Pulmonary artery endothelial cell (primary cell): ENCODE measurements around the gene EIF3L. TPM values are rescaled to one million over a fixed set of nuclear protein-coding genes. Genes with fewer than 3 reads are reported as not detected.

ENCODE experiments used
- DNase-seq: peaks from one replicate; pipeline ENCODE4 v3.0.0-alpha.2; 2011; ENCODE audit warnings: low read depth, low spot score
- total RNA-seq: library from RNA; depleted of rRNA; stranded (reverse); fragments of >200 nt; gene quantifications from 2 replicates; pipeline ENCODE4 v1.2.3, GENCODE V29; 2014

EIF3L gene
- total RNA-seq, 1 donor from 2014 or later = 436 TPM

- peak; percentile 78 for DNase-seq
Measured at GRCh38 chr22:37904572-37905533, 55.6 kb downstream of the EIF3L start.

- DNase-seq = no peak
Measured at GRCh38 chr22:37905534-37906363, 56.5 kb downstream of the EIF3L start, which contains the start of gene MICALL1. MICALL1 (plus strand) TSS chr22:37906297; CDS start chr22:37906423, 126 bp downstream.

GRCh38 chr22:37906364-37907008 is 57.3 kb downstream of the EIF3L start:
- no peak for DNase-seq

- DNase-seq = no peak
Measured at GRCh38 chr22:37907036-37907954, 58.1 kb downstream of the EIF3L start.

- no peak for DNase-seq
Measured at GRCh38 chr22:37909766-37910165, 60.5 kb downstream of the EIF3L start.

GRCh38 chr22:37910890-37911672 is 61.9 kb downstream of the EIF3L start:
- no peak for DNase-seq

GRCh38 chr22:37911697-37912096 is 62.5 kb downstream of the EIF3L start:
- DNase-seq = no peak

GRCh38 chr22:37912171-37912570 is 63.0 kb downstream of the EIF3L start:
- no peak for DNase-seq

- DNase-seq = no peak
Measured at GRCh38 chr22:37913233-37913721, 64.1 kb downstream of the EIF3L start.

GRCh38 chr22:37916311-37916710 is 67.1 kb downstream of the EIF3L start:
- DNase-seq = no peak

- DNase-seq = no peak
Measured at GRCh38 chr22:37917874-37918548, 68.8 kb downstream of the EIF3L start.

- DNase-seq = no peak
Measured at GRCh38 chr22:37918580-37919270, 69.5 kb downstream of the EIF3L start.

GRCh38 chr22:37920126-37920525 is 70.9 kb downstream of the EIF3L start:
- no peak for DNase-seq

GRCh38 chr22:37922191-37922590 is 73.0 kb downstream of the EIF3L start:
- no peak for DNase-seq

- no peak for DNase-seq
Measured at GRCh38 chr22:37923927-37924326, 74.7 kb downstream of the EIF3L start.

- no peak for DNase-seq
Measured at GRCh38 chr22:37924386-37925065, 75.3 kb downstream of the EIF3L start.

- DNase-seq = no peak
Measured at GRCh38 chr22:37925330-37925729, 76.1 kb downstream of the EIF3L start.

- no peak for DNase-seq
Measured at GRCh38 chr22:37925767-37926166, 76.5 kb downstream of the EIF3L start.
